GM18498 (cell line): ENCODE data around the gene C19orf47.
"Not testable (repeated sequence)": the region's sequence is repeated elsewhere in the genome, so short reads cannot be mapped to it uniquely, and the experiment has no call there.

Source experiments
- ATAC-seq: cut with Tn5 transposase; IDR thresholded peaks from one replicate; pipeline ENCODE4 v1.9.1; 2021; ENCODE audit warnings: mild to moderate bottlenecking, moderate library complexity; ENCODE audit not compliant: unreplicated experiment

C19orf47 gene

GRCh38 chr19:40355975-40356680 is 7.9 kb upstream of the C19orf47 start:
- ATAC-seq, result no peak

GRCh38 chr19:40348961-40349507 is 837 bp upstream of the C19orf47 start:
- ATAC-seq, result no peak

DNA sequence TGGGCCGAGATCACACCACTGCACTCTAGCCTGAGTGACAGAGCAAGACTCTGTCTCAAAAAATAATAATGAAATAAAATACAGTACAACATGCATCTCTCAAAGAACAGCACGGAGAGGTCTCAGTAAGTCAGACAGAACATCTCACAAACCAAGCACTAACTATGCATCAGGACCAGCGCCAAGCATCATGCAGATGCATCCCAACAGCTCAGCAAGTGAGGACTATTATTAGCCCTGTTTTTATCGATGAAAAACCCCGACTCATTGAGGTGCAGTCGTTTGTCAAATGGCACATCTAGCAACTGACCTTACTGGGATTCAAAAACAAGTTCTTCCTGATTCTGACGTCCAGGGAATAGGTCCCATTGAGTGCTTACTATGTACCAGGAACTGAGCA is 3.8 kb downstream of the C19orf47 start:
- ATAC-seq, result no peak

DNA sequence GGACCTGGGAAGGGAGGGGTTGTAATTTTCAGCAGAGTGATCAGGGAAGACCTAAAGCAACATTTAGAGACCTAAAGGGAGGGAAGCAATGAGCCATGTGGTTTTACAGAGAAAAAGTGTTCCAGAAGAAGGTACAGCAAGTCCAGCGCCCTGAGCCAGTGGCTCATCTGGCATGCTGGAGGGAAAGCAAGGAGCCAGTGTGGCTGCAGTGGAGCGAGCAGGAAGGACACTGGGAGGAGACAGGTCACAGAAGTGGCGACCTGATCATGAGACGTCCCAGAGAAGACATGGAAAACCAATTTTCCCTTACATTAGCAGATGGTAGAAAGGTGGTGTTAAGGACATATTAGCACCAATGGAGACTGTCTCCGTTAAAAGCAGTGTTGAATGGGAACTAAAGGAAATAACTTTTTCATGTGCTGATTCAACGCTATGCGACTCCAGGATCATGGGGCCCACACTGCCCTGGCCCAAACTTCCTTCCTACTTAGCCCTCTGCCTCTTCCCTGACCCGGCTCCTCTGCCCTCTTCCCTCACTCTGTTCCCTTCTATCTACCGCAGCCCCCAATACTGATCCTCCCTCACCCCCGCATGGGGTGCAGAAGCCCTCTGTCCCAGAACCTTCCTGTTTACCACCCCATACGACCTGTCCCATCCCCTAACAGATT is 5.4 kb downstream of the C19orf47 start:
- no peak for ATAC-seq

- ATAC-seq, result no peak
Observed at GRCh38 chr19:40341601-40342482, 6.4 kb downstream of the C19orf47 start.

GRCh38 chr19:40339018-40339728 is 9.0 kb downstream of the C19orf47 start:
- ATAC-seq, result no peak

GRCh38 chr19:40337594-40337993 is 10.6 kb downstream of the C19orf47 start:
- ATAC-seq, result no peak

DNA sequence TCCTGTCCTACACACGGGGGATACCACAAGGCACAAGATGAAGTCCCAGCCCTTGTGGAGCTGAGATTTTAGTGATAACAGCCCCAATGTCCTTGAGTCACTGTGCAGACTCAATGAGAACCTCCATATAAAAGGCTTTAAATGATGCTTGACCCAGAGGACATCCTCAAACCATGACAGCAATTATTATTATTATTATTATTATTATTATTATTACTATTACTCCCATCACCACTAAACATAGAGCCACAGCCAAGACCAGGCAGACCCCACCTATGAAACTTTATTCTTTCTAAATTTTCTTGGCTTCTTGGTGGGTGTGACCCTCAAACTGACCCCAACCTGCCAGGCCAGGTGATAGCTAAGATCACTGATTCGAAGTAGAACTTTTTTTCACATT is 11.1 kb downstream of the C19orf47 start:
- no peak for ATAC-seq

DNA sequence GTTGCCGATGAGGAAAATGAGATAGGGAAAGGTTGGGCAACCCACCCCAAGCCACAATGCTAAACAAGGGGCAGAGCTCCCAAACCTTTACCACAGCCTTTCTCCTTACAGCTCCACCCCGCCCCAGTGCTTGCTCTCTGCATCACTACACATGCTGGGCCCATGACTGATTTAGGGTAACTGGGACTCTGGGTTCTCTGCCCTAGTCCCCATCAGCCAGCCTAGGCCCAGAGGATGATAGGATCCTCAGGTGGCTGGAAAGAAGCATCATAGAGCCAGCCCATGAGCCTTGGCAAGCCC is 11.6 kb downstream of the C19orf47 start:
- no peak for ATAC-seq

GRCh38 chr19:40335855-40336600 is 12.2 kb downstream of the C19orf47 start:
- ATAC-seq, result no peak

DNA sequence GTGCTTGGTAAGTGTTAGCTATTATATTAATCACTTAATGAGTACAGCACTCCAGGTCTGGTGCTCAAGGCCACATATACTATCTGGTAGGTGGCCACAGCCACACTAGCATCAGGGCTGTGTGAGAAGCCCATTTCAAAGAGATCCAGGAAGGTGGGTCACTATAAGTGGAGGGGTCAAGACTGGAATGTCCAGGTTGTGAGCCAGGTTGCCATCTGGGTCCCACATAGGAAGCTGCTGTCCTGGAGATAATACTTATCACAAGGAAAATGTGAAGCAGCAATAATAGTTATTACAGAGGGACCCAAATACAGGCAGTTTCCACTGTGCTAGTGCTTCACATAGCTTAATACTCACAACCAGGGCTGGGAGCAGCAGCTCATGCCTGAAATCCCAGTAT is 13.1 kb downstream of the C19orf47 start:
- ATAC-seq, result no peak

DNA sequence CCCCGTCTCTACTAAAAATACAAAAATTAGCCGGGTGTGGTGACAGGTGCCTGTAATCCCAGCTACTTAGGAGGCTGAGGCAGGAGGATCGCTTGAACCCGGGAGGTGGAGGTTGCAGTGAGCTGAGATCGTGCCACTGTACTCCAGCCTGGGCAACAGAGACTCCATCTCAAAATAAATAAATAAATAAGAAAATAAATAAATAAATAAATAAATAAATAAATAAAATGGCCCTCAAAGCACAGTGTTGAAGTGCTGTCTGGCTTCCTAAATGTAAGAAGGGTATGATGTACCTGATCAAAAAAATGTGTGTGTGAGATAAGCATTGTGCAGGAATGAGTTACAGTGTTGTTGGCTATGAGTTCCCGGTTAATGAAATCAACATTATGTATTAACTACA is 15.1 kb downstream of the C19orf47 start:
- not testable (repeated sequence) for ATAC-seq

GRCh38 chr19:40332669-40333068 is 15.5 kb downstream of the C19orf47 start:
- no peak for ATAC-seq

- ATAC-seq, result no peak
Observed at GRCh38 chr19:40331052-40331451, 17.1 kb downstream of the C19orf47 start.

GRCh38 chr19:40326201-40326600 is 22.0 kb downstream of the C19orf47 start:
- no peak for ATAC-seq

DNA sequence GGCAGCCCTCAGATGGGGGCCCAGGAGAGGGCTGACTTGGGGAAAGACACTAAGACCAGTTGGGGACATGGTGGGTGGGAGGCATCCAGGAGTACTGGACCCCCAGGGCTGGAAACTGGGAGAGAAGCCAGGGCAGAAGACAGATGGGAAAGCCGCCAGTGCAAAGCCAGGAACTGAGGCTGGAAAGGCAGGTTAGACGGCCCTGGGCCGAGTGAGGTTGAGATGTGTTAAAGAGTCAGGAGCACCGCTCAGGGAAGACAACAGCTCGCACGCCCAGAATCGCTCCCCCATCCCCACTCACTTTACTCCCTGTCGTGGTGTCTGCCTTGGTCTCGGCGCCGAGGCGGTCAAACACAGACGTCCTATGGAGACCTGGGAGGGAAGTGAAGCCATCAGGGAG is 24.5 kb downstream of the C19orf47 start:
- no peak for ATAC-seq

GRCh38 chr19:40322951-40323615 is 25.1 kb downstream of the C19orf47 start:
- no peak for ATAC-seq

- no peak for ATAC-seq
Observed at GRCh38 chr19:40322271-40322610, 26.0 kb downstream of the C19orf47 start.

DNA sequence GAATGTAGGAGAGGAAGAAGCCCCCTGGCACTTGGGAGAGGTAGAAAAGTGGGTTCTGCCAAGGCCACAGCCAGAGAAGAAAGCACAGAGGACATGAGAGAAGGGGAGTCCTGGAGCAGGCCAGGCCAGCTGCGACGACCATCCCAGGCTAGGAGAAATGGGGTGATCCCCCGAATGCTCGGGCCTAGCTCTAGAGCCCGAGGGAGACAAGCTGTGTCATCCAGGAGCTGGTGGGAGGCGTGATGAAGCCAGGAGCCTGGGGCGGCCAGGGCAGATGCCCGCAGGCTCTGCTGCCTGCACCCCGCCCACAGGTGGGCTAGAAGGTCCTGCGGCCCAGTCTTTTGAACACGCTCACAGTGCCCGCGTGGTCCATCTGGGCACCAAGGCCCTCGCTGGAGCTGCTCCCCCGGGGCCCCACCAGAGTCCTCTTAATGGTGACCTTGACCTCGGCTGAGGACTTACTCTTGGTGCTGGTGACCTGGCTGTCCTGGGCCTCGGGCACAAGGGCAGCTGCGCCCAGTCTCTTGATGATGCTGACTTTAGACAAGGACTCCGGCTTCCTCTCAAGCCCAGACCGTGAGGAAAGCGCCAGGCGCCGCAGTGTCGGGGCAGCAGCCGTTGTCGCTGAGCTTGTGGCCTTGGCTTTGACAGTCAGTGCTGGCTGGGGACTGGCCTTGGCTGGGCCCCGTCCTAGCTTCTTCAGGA is 26.5 kb downstream of the C19orf47 start:
- ATAC-seq, result no peak
